Prostate gland (tissue), 2 donors: ENCODE measurements around the gene ZNF888. TPM values are rescaled to one million over a fixed set of nuclear protein-coding genes. Genes with fewer than 3 reads are reported as not detected.

Experiments used
- DNase-seq: peaks from one replicate; pipeline ENCODE4 v3.0.0-alpha.2; 2019; ENCODE audit warnings: low spot score
- H3K27ac ChIP-seq, 2 donors: fragments of 200-600 bp; sonication (generic); 2 replicates each; pipeline ENCODE4 v1.5.1; 2017 to 2019
- H3K27me3 ChIP-seq: fragments of 200-600 bp; sonication (generic); replicated peaks from 2 replicates; pipeline ENCODE4 v1.5.1; 2019; ENCODE audit not compliant: insufficient read depth
- H3K36me3 ChIP-seq, 2 donors: fragments of 200-600 bp; sonication (generic); 1 replicate in 1 of 2; 2 replicates in 1 of 2; pipeline versions ENCODE4 v1.5.1 to v1.8.1; 2017 to 2019
- H3K4me1 ChIP-seq: fragments of 200-600 bp; sonication (generic); replicated peaks from 2 replicates; pipeline ENCODE4 v1.5.1; 2019
- H3K4me3 ChIP-seq, 2 donors: fragments of 200-600 bp; sonication (generic); 2 replicates each; pipeline ENCODE4 v1.5.1; 2017 to 2019
- H3K9me3 ChIP-seq: fragments of 200-600 bp; sonication (generic); 2 replicates; pipeline ENCODE4 v1.5.1; 2017
- POLR2A ChIP-seq: fragments of 450-650 bp; IDR thresholded peaks from one replicate; pipeline ENCODE4 v1.6.1; 2016; ENCODE audit warnings: antibody characterized with exemption, mild to moderate bottlenecking
- POLR2AphosphoS5 ChIP-seq: sonication (generic); formaldehyde crosslinking; IDR thresholded peaks from one replicate; pipeline ENCODE4 v1.6.1; 2017; ENCODE audit warnings: antibody characterized with exemption
- WGBS: methylation state at CpG from one replicate; pipeline ENCODE4 v1.1.5; 2018; 5-methylcytosine and 5-hydroxymethylcytosine counted together
- intact Hi-C: fragments of 100-400 bp; cut with DNase I; formaldehyde crosslinking; loops from one replicate; pipeline ENCODE4 v1.14.2; 2022
- total RNA-seq, 2 donors: library from RNA; depleted of rRNA; stranded (reverse); fragments of >200 nt; gene quantifications; one replicate each; pipeline ENCODE4 v1.1.0, GENCODE V29; 2016
- TF ChIP-seq, protein P1 (sequence below), 4 experiments: fragments of 200-600 bp in 2 of 4; fragments of 450-650 bp in 2 of 4; sonication (generic) in 2 of 4; IDR thresholded peaks; 1 replicate in 3 of 4; 2 replicates in 1 of 4; pipeline ENCODE4 v1.5.1; 2016 to 2019; ENCODE audit warnings: antibody characterized with exemption in 4 of 4, mild to moderate bottlenecking in 2 of 4, moderate library complexity in 2 of 4

The ZNF888 gene
- total RNA-seq, 2 donors from 2014 or later = 21.4 to 34.5 TPM

- intact Hi-C loops = loop anchor here (2.0 to 10.0 kb wide), 2 partner anchors 39 to 233 kb away; partner anchors contain the start of genes ZNF665 and ZNF888
- DNase-seq = no peak
- whole genome bisulfite sequencing = 13% methylated on average over 5 of the region's 5 CpGs
- Histone ChIP-seq H3K27me3 (no peaks in the 10 kb centered on the region), H3K4me1 (no peaks in the 10 kb centered on the region), H3K9me3 (no peaks in the 10 kb centered on the region), H3K27ac (peak overlapping the region; percentile 72 to 74), H3K4me3 (peak overlapping the region; percentile 46 to 59), H3K36me3 (peaks cover 0 to 2% of the 10 kb centered on the region in 2 donors)
- no peak for TF ChIP-seq POLR2AphosphoS5
- no peak for TF ChIP-seq POLR2A
- TF ChIP-seq, protein P1, sequence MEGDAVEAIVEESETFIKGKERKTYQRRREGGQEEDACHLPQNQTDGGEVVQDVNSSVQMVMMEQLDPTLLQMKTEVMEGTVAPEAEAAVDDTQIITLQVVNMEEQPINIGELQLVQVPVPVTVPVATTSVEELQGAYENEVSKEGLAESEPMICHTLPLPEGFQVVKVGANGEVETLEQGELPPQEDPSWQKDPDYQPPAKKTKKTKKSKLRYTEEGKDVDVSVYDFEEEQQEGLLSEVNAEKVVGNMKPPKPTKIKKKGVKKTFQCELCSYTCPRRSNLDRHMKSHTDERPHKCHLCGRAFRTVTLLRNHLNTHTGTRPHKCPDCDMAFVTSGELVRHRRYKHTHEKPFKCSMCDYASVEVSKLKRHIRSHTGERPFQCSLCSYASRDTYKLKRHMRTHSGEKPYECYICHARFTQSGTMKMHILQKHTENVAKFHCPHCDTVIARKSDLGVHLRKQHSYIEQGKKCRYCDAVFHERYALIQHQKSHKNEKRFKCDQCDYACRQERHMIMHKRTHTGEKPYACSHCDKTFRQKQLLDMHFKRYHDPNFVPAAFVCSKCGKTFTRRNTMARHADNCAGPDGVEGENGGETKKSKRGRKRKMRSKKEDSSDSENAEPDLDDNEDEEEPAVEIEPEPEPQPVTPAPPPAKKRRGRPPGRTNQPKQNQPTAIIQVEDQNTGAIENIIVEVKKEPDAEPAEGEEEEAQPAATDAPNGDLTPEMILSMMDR (IDR thresholded peaks at IDR 0.05) = no peak
Measured at GRCh38 chr19:52961981-52962380, 38.8 kb upstream of the ZNF888 start.

GRCh38 chr19:52959613-52960295 lies 36.5 kb upstream of the ZNF888 start:
- DNase-seq = no peak
- no peak overlapping the region for H3K4me3 ChIP-seq
- 72% methylated on average over 11 of the region's 11 CpGs for WGBS
- H3K36me3 ChIP-seq = peaks cover 8 to 12% of the 10 kb centered on the region in 2 donors
- no peaks in the 10 kb centered on the region for H3K4me1 ChIP-seq
- H3K27ac ChIP-seq = no peak overlapping the region
- TF ChIP-seq, protein P1 (IDR thresholded peaks at IDR 0.05) = no peak
- TF ChIP-seq POLR2A (no peak), POLR2AphosphoS5 (no peak)
- no peaks in the 10 kb centered on the region for H3K9me3 ChIP-seq
- no peaks in the 10 kb centered on the region for H3K27me3 ChIP-seq
- intact Hi-C loops = loop anchor here (10.0 kb wide), 1 partner anchor 235 kb away; the partner anchor contains the start of gene ZNF665

GRCh38 chr19:52957591-52957990 lies 34.4 kb upstream of the ZNF888 start:
- 50% methylated on average over 8 of the region's 8 CpGs for WGBS
- no peak overlapping the region for H3K27ac ChIP-seq
- no peak for DNase-seq
- no peaks in the 10 kb centered on the region for H3K4me1 ChIP-seq
- intact Hi-C loops = no loop called here
- TF ChIP-seq, protein P1 (IDR thresholded peaks at IDR 0.05) = no peak
- TF ChIP-seq POLR2AphosphoS5 = no peak
- TF ChIP-seq POLR2A = no peak
- no peak overlapping the region for H3K4me3 ChIP-seq
- peaks cover 11 to 14% of the 10 kb centered on the region in 2 donors for H3K36me3 ChIP-seq
- no peaks in the 10 kb centered on the region for H3K9me3 ChIP-seq
- H3K27me3 ChIP-seq = no peaks in the 10 kb centered on the region

GRCh38 chr19:52956917-52957316 lies 33.7 kb upstream of the ZNF888 start:
- Histone ChIP-seq H3K27ac (no peak overlapping the region), H3K4me1 (no peaks in the 10 kb centered on the region), H3K9me3 (no peaks in the 10 kb centered on the region), H3K27me3 (no peaks in the 10 kb centered on the region), H3K36me3 (peaks cover 18 to 20% of the 10 kb centered on the region in 2 donors), H3K4me3 (no peak overlapping the region)
- intact Hi-C loops = no loop called here
- TF ChIP-seq, protein P1 (IDR thresholded peaks at IDR 0.05) = no peak
- no peak for TF ChIP-seq POLR2A
- no peak for TF ChIP-seq POLR2AphosphoS5
- 96% methylated on average over 10 of the region's 10 CpGs for WGBS
- DNase-seq = no peak

GRCh38 chr19:52949422-52949821 lies 26.2 kb upstream of the ZNF888 start:
- H3K9me3 ChIP-seq = no peaks in the 10 kb centered on the region
- peaks cover 17 to 25% of the 10 kb centered on the region in 2 donors for H3K36me3 ChIP-seq

More at GRCh38 chr19:52949422-52949821, 26.2 kb upstream of the ZNF888 start:
- 100% methylated on average over 1 of the region's 1 CpG for WGBS
- H3K27me3 ChIP-seq = no peaks in the 10 kb centered on the region
- TF ChIP-seq POLR2AphosphoS5 (no peak), POLR2A (no peak)
- TF ChIP-seq, protein P1 (IDR thresholded peaks at IDR 0.05) = no peak
- no peak overlapping the region for H3K4me3 ChIP-seq
- H3K27ac ChIP-seq = no peak overlapping the region
- intact Hi-C loops = no loop called here
- no peak for DNase-seq
- H3K4me1 ChIP-seq = no peaks in the 10 kb centered on the region
